GM12864 (cell line): ENCODE measurements around the gene GFER.

Source experiments
- DNase-seq: peaks from one replicate; pipeline ENCODE4 v3.0.0-alpha.2; 2011; ENCODE audit warnings: low read depth
- H3K4me3 ChIP-seq: 2 replicates; pipeline ENCODE4 v1.5.1; 2011; ENCODE audit warnings: mild to moderate bottlenecking, low read depth, low read length, control low read depth
- CTCF ChIP-seq: IDR thresholded peaks from 2 replicates; pipeline ENCODE4 v1.5.1; 2011; ENCODE audit warnings: low read depth, mild to moderate bottlenecking, moderate library complexity, low read length, control low read depth, inconsistent platforms; ENCODE audit errors: missing control alignments

The GFER gene

GRCh38 chr16:1978476-1979120 lies 5.4 kb upstream of the GFER start:
- no peak for TF ChIP-seq CTCF
- DNase-seq: no peak
- H3K4me3 ChIP-seq: no peak overlapping the region

GRCh38 chr16:1979271-1980029 lies 4.5 kb upstream of the GFER start:
- no peak for TF ChIP-seq CTCF
- DNase-seq: no peak
- no peak overlapping the region for H3K4me3 ChIP-seq

GRCh38 chr16:1980030-1980769 lies 3.8 kb upstream of the GFER start:
- no peak overlapping the region for H3K4me3 ChIP-seq
- DNase-seq: no peak

GRCh38 chr16:1980770-1981087 lies 3.3 kb upstream of the GFER start:
- no peak for TF ChIP-seq CTCF
- DNase-seq: no peak
- H3K4me3 ChIP-seq: no peak overlapping the region

More at GRCh38 chr16:1980030-1980769, 3.8 kb upstream of the GFER start:
- TF ChIP-seq CTCF: no peak

- no peak within 1 kb of the TSS for H3K4me3 ChIP-seq
- DNase-seq: no peak
- TF ChIP-seq CTCF: no peak
These were observed 2.6 kb upstream of the GFER start, which contains the start of gene NOXO1 for GRCh38 chr16:1981398-1981836. Gene NOXO1 (minus strand): TSS chr16:1981469. CDS start chr16:1981179, 290 bp downstream.

GRCh38 chr16:1982013-1982433 lies 2.0 kb upstream of the GFER start:
- DNase-seq: no peak
- no peak for TF ChIP-seq CTCF
- H3K4me3 ChIP-seq: no peak overlapping the region
